ENCODE measurements around the gene EEFSEC.

The EEFSEC gene

GRCh38 chr3:128442070-128442469 lies 288.8 kb downstream of the EEFSEC start:
- Histone ChIP-seq H3K4ac (ENCODE audit: low read length) (no peak overlapping the region), H3K27me3 (ENCODE audit: control insufficient read depth in 3 of 3, insufficient read depth in 3 of 3, low read depth in 1 of 3, low read length in 3 of 3) (peaks cover 0 to 59% (median 2%) of the 10 kb centered on the region in 3 experiments), H2BK120ac (ENCODE audit: low read depth, low read length) (no peak overlapping the region)

DNA sequence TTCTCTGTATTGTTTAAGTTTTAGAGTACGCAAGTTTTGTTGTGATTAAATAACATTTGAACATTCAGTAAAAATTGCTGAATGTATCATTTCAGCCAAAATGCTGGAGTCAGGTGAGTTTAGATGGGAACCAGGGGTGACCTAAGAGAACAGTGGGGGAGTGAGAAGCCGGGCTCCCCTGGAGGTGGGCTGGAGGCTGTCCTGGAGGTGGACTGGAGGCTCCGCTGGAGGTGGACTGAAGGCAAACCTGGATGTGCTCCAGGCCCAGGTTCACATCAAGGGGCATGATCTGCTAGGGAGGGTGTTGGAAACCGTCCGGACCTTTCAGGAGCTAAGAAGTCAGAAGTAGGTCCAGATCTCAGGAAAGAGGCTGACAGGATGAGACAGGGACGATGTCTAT lies 289.7 kb downstream of the EEFSEC start:
- Histone ChIP-seq H3K14ac (ENCODE audit: low read length) (no peak overlapping the region), H3K4me1 (ENCODE audit: control insufficient read depth in 2 of 2, insufficient read depth in 1 of 2, low read depth in 1 of 2, low read length in 2 of 2) (no peaks in the 10 kb centered on the region), H2AFZ (ENCODE audit: low read length) (no peak overlapping the region), H3K4me3 (ENCODE audit: low read length in 2 of 2) (no peak overlapping the region), H3K4ac (ENCODE audit: low read length) (no peak overlapping the region), H2BK5ac (ENCODE audit: low read length) (no peak overlapping the region), H3K79me1 (ENCODE audit: low read depth, low read length) (no peaks in the 10 kb centered on the region), H3K23ac (ENCODE audit: low read depth, low read length, poor library complexity) (no peak overlapping the region), H3K4me2 (ENCODE audit: insufficient read depth, low read length, poor library complexity, severe bottlenecking) (no peak overlapping the region), H3K27ac (replicated peaks; ENCODE audit: low read length) (no peak overlapping the region), H3K36me3 (replicated peaks in 1 of 2; ENCODE audit: control insufficient read depth in 2 of 2, insufficient read depth in 2 of 2, low read length in 2 of 2) (no peaks in the 10 kb centered on the region), H2BK120ac (ENCODE audit: low read depth, low read length) (no peak overlapping the region), H3K18ac (ENCODE audit: low read length) (peak overlapping the region; percentile 16), H3K9ac (ENCODE audit: low read depth, low read length, poor library complexity) (no peak overlapping the region), H4K91ac (ENCODE audit: low read depth, low read length, poor library complexity) (no peak overlapping the region), H2BK15ac (ENCODE audit: low read length) (no peak overlapping the region), H2AK5ac (ENCODE audit: low read depth, low read length) (no peak overlapping the region), H3K27me3 (ENCODE audit: control insufficient read depth in 3 of 3, insufficient read depth in 3 of 3, low read depth in 1 of 3, low read length in 3 of 3) (peaks cover 0 to 61% (median 2%) of the 10 kb centered on the region in 3 experiments), H4K8ac (ENCODE audit: low read depth, low read length) (no peak overlapping the region), H3K9me3 (replicated peaks in 1 of 2; ENCODE audit: control insufficient read depth in 2 of 2, insufficient read depth in 1 of 2, low read depth in 1 of 2, low read length in 2 of 2) (peaks cover 0 to 12% of the 10 kb centered on the region in 2 donors), H2BK12ac (ENCODE audit: low read length) (no peak overlapping the region)
- WGBS, 2 donors (ENCODE audit: extremely low coverage in 2 of 2, insufficient read length in 2 of 2, insufficient replicate concordance in 1 of 2), result no CpG with 5 or more reads among the region's 6 CpGs
- DNase-seq (ENCODE audit: low spot score), result no peak

More at GRCh38 chr3:128442070-128442469, 288.8 kb downstream of the EEFSEC start:
- Histone ChIP-seq H2BK5ac (ENCODE audit: low read length) (no peak overlapping the region), H3K9me3 (replicated peaks in 1 of 2; ENCODE audit: control insufficient read depth in 2 of 2, insufficient read depth in 1 of 2, low read depth in 1 of 2, low read length in 2 of 2) (peaks cover 0 to 12% of the 10 kb centered on the region in 2 donors), H4K91ac (ENCODE audit: low read depth, low read length, poor library complexity) (no peak overlapping the region), H3K18ac (ENCODE audit: low read length) (no peak overlapping the region), H2AFZ (ENCODE audit: low read length) (no peak overlapping the region), H3K4me2 (ENCODE audit: insufficient read depth, low read length, poor library complexity, severe bottlenecking) (no peak overlapping the region), H3K36me3 (replicated peaks in 1 of 2; ENCODE audit: control insufficient read depth in 2 of 2, insufficient read depth in 2 of 2, low read length in 2 of 2) (no peaks in the 10 kb centered on the region), H4K8ac (ENCODE audit: low read depth, low read length) (no peak overlapping the region), H3K9ac (ENCODE audit: low read depth, low read length, poor library complexity) (no peak overlapping the region), H2BK15ac (ENCODE audit: low read length) (no peak overlapping the region), H2BK12ac (ENCODE audit: low read length) (no peak overlapping the region), H3K4me1 (ENCODE audit: control insufficient read depth in 2 of 2, insufficient read depth in 1 of 2, low read depth in 1 of 2, low read length in 2 of 2) (no peaks in the 10 kb centered on the region), H2AK5ac (ENCODE audit: low read depth, low read length) (no peak overlapping the region), H3K23ac (ENCODE audit: low read depth, low read length, poor library complexity) (no peak overlapping the region), H3K79me1 (ENCODE audit: low read depth, low read length) (no peaks in the 10 kb centered on the region), H3K27ac (replicated peaks; ENCODE audit: low read length) (no peak overlapping the region), H3K4me3 (ENCODE audit: low read length in 2 of 2) (no peak overlapping the region), H3K14ac (ENCODE audit: low read length) (no peak overlapping the region)
- no CpG with 5 or more reads among the region's 7 CpGs for WGBS, 2 donors (ENCODE audit: extremely low coverage in 2 of 2, insufficient read length in 2 of 2, insufficient replicate concordance in 1 of 2)
- DNase-seq (ENCODE audit: low spot score), result no peak

DNA sequence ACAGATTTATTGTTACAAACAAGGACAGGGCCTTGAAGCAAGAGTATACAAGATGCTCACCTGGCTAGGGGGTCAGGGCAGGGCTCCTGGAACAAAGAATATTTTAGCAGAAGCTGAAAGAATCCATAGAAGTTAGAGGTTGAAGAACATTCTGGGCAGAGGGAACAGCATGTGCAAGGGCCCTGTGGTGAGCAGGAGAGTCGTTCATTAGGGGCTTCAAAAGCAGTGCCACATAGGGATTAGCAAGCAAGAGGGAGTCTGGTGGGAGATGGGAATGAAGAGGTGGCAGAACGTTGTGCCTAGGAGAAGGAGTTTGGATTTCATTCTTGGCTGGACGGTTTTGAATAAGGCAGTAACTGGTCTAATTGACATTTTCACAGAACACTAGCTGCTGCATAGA lies 290.5 kb downstream of the EEFSEC start:
- peaks cover 0 to 12% of the 10 kb centered on the region in 2 donors for H3K9me3 ChIP-seq (replicated peaks in 1 of 2; ENCODE audit: control insufficient read depth in 2 of 2, insufficient read depth in 1 of 2, low read depth in 1 of 2, low read length in 2 of 2)
- no peak overlapping the region for H4K91ac ChIP-seq (ENCODE audit: low read depth, low read length, poor library complexity)
- no peaks in the 10 kb centered on the region for H3K4me1 ChIP-seq (ENCODE audit: control insufficient read depth in 2 of 2, insufficient read depth in 1 of 2, low read depth in 1 of 2, low read length in 2 of 2)
- DNase-seq (ENCODE audit: low spot score), result no peak
- no CpG with 5 or more reads among the region's 3 CpGs for WGBS, 2 donors (ENCODE audit: extremely low coverage in 2 of 2, insufficient read length in 2 of 2, insufficient replicate concordance in 1 of 2)
- no peak overlapping the region for H2AFZ ChIP-seq (ENCODE audit: low read length)
- H3K27ac ChIP-seq (replicated peaks; ENCODE audit: low read length), result no peak overlapping the region
- H3K23ac ChIP-seq (ENCODE audit: low read depth, low read length, poor library complexity), result no peak overlapping the region
- H2BK5ac ChIP-seq (ENCODE audit: low read length), result no peak overlapping the region
- H3K14ac ChIP-seq (ENCODE audit: low read length), result no peak overlapping the region
- no peak overlapping the region for H3K9ac ChIP-seq (ENCODE audit: low read depth, low read length, poor library complexity)
- H3K36me3 ChIP-seq (replicated peaks in 1 of 2; ENCODE audit: control insufficient read depth in 2 of 2, insufficient read depth in 2 of 2, low read length in 2 of 2), result no peaks in the 10 kb centered on the region
- no peak overlapping the region for H3K4me2 ChIP-seq (ENCODE audit: insufficient read depth, low read length, poor library complexity, severe bottlenecking)
- H3K4me3 ChIP-seq (ENCODE audit: low read length in 2 of 2), result no peak overlapping the region
- H4K8ac ChIP-seq (ENCODE audit: low read depth, low read length), result no peak overlapping the region
- H3K18ac ChIP-seq (ENCODE audit: low read length), result no peak overlapping the region
- H2BK120ac ChIP-seq (ENCODE audit: low read depth, low read length), result no peak overlapping the region
- no peak overlapping the region for H2BK12ac ChIP-seq (ENCODE audit: low read length)
- H3K27me3 ChIP-seq (ENCODE audit: control insufficient read depth in 3 of 3, insufficient read depth in 3 of 3, low read depth in 1 of 3, low read length in 3 of 3), result peaks cover 0 to 56% (median 2%) of the 10 kb centered on the region in 3 experiments
- H2AK5ac ChIP-seq (ENCODE audit: low read depth, low read length), result no peak overlapping the region
- no peaks in the 10 kb centered on the region for H3K79me1 ChIP-seq (ENCODE audit: low read depth, low read length)
- H2BK15ac ChIP-seq (ENCODE audit: low read length), result no peak overlapping the region
- no peak overlapping the region for H3K4ac ChIP-seq (ENCODE audit: low read length)

DNA sequence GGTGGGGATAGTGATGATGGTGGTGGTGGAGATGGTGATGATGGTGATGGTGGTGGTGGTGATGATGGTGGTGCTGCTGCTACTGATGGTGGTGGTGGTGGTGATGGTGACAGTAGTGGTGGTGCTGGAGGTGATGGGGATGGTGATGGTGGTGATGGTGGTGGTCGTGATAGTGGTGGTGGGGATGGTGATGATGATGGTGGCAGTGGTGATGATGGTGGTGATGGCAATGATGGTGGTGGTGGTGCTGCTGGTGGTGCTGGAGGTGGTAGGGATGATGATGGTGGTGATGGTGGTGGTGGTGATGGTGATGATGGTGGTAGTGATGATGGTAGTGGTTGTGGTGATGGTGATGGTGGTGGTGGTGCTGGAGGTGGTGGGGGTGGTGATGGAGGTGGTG lies 292.1 kb downstream of the EEFSEC start:
- Histone ChIP-seq H3K27me3 (ENCODE audit: control insufficient read depth in 3 of 3, insufficient read depth in 3 of 3, low read depth in 1 of 3, low read length in 3 of 3) (peaks cover 0 to 56% (median 2%) of the 10 kb centered on the region in 3 experiments), H3K23ac (ENCODE audit: low read depth, low read length, poor library complexity) (peak overlapping the region; percentile 56), H3K9me3 (replicated peaks in 1 of 2; ENCODE audit: control insufficient read depth in 2 of 2, insufficient read depth in 1 of 2, low read depth in 1 of 2, low read length in 2 of 2) (peaks cover 0 to 12% of the 10 kb centered on the region in 2 donors), H3K9ac (ENCODE audit: low read depth, low read length, poor library complexity) (peak overlapping the region; percentile 9), H2BK120ac (ENCODE audit: low read depth, low read length) (no peak overlapping the region), H2AFZ (ENCODE audit: low read length) (no peak overlapping the region), H3K4me1 (ENCODE audit: control insufficient read depth in 2 of 2, insufficient read depth in 1 of 2, low read depth in 1 of 2, low read length in 2 of 2) (no peaks in the 10 kb centered on the region), H4K91ac (ENCODE audit: low read depth, low read length, poor library complexity) (peak overlapping the region; percentile 74), H4K8ac (ENCODE audit: low read depth, low read length) (peak overlapping the region; percentile 88), H2BK5ac (ENCODE audit: low read length) (no peak overlapping the region), H3K18ac (ENCODE audit: low read length) (no peak overlapping the region), H3K4ac (ENCODE audit: low read length) (no peak overlapping the region), H2AK5ac (ENCODE audit: low read depth, low read length) (no peak overlapping the region), H3K79me1 (ENCODE audit: low read depth, low read length) (no peaks in the 10 kb centered on the region), H2BK12ac (ENCODE audit: low read length) (no peak overlapping the region), H3K4me2 (ENCODE audit: insufficient read depth, low read length, poor library complexity, severe bottlenecking) (no peak overlapping the region), H3K36me3 (replicated peaks in 1 of 2; ENCODE audit: control insufficient read depth in 2 of 2, insufficient read depth in 2 of 2, low read length in 2 of 2) (no peaks in the 10 kb centered on the region), H3K27ac (replicated peaks; ENCODE audit: low read length) (no peak overlapping the region), H3K4me3 (ENCODE audit: low read length in 2 of 2) (peak overlapping the region in 1 of 2 donors; percentile 55), H2BK15ac (ENCODE audit: low read length) (no peak overlapping the region), H3K14ac (ENCODE audit: low read length) (peak overlapping the region; percentile 61)
- no peak for DNase-seq (ENCODE audit: low spot score)
- WGBS, 2 donors (ENCODE audit: extremely low coverage in 2 of 2, insufficient read length in 2 of 2, insufficient replicate concordance in 1 of 2), result no CpG with 5 or more reads among the region's 1 CpG
